Natural killer cell (primary cell): Measurements from ENCODE around the gene DENND1A. TPM values are rescaled to one million over a fixed set of nuclear protein-coding genes. Genes with fewer than 3 reads are reported as not detected.

Experiments
- ATAC-seq, 3 donors: fragments of 150-1000 bp in 2 of 3; fragments of 200-7000 bp in 1 of 3; cut with Tn5 transposase; 1 replicate in 1 of 3; 2 replicates in 2 of 3; pipeline ENCODE4 v1.10.0; 2021; ENCODE audit warnings: mild to moderate bottlenecking in 2 of 3, moderate library complexity in 2 of 3
- DNase-seq, 2 donors: peaks; one replicate each; pipeline versions ENCODE4 v3.0.0 to v3.0.0-alpha.2; 2013 to 2021; ENCODE audit warnings: mixed read lengths in 1 of 2
- H3K27ac ChIP-seq: one replicate; pipeline ENCODE4 v1.5.1; 2013; ENCODE audit warnings: mild to moderate bottlenecking, low read length
- H3K27me3 ChIP-seq: one replicate; pipeline ENCODE4 v1.6.1; 2013; ENCODE audit warnings: low read length; ENCODE audit not compliant: control insufficient read depth, insufficient read depth
- H3K36me3 ChIP-seq: one replicate; pipeline ENCODE4 v1.6.1; 2013; ENCODE audit warnings: low read length; ENCODE audit not compliant: control insufficient read depth, insufficient read depth
- H3K4me1 ChIP-seq: one replicate; pipeline ENCODE4 v1.6.1; 2013; ENCODE audit warnings: low read length; ENCODE audit not compliant: control insufficient read depth, insufficient read depth
- H3K4me3 ChIP-seq: one replicate; pipeline ENCODE4 v1.5.1; 2013; ENCODE audit warnings: low read length
- H3K9me3 ChIP-seq: one replicate; pipeline ENCODE4 v1.6.1; 2013; ENCODE audit warnings: low read length; ENCODE audit not compliant: control insufficient read depth, insufficient read depth
- H3K27ac Mint-ChIP-seq, 2 donors: one replicate each; pipeline ENCODE4 v1.8.0; 2022; ENCODE audit warnings: mild to moderate bottlenecking in 2 of 2, mixed read lengths in 2 of 2, moderate library complexity in 1 of 2
- H3K27me3 Mint-ChIP-seq, 2 donors: one replicate each; pipeline ENCODE4 v1.8.0; 2022; ENCODE audit warnings: low read depth in 2 of 2, mixed read lengths in 2 of 2
- H3K36me3 Mint-ChIP-seq: one replicate; pipeline ENCODE4 v1.8.0; 2022; ENCODE audit warnings: mixed read lengths
- H3K4me1 Mint-ChIP-seq, 2 donors: one replicate each; pipeline ENCODE4 v1.8.0; 2022; ENCODE audit warnings: mixed read lengths in 2 of 2
- H3K4me3 Mint-ChIP-seq: one replicate; pipeline ENCODE4 v1.8.0; 2022; ENCODE audit warnings: mild to moderate bottlenecking, moderate library complexity, mixed read lengths
- H3K9me3 Mint-ChIP-seq, 2 donors: one replicate each; pipeline ENCODE4 v1.8.0; 2022; ENCODE audit warnings: mixed read lengths in 2 of 2
- WGBS: methylation state at CpG from one replicate; pipeline ENCODE4 v1.1.7; 2013; ENCODE audit warnings: missing lambda C conversion rate; ENCODE audit not compliant: insufficient coverage; 5-methylcytosine and 5-hydroxymethylcytosine counted together
- intact Hi-C: fragments of 100-400 bp; cut with micrococcal nuclease; formaldehyde crosslinking; loops from one replicate; pipeline ENCODE4 v1.14.2; 2022
- total RNA-seq, 4 donors: library from RNA; stranded (reverse); fragments of 120-200 nt in 1 of 4; gene quantifications; one replicate each; pipeline versions ENCODE4 v1.2.3 to v1.2.4, GENCODE V29; 2013 to 2022
- TF ChIP-seq, protein P1 (sequence below): fragments of 200-600 bp; IDR thresholded peaks from one replicate; pipeline ENCODE4 v1.8.0; 2022; ENCODE audit warnings: antibody characterized with exemption

Gene DENND1A
- total RNA-seq, 3 donors from 2014 or later (not counting 1 experiment from before 2014, with no cell fraction given) = 27.8 to 37.6 (median 30.9) TPM

DNA sequence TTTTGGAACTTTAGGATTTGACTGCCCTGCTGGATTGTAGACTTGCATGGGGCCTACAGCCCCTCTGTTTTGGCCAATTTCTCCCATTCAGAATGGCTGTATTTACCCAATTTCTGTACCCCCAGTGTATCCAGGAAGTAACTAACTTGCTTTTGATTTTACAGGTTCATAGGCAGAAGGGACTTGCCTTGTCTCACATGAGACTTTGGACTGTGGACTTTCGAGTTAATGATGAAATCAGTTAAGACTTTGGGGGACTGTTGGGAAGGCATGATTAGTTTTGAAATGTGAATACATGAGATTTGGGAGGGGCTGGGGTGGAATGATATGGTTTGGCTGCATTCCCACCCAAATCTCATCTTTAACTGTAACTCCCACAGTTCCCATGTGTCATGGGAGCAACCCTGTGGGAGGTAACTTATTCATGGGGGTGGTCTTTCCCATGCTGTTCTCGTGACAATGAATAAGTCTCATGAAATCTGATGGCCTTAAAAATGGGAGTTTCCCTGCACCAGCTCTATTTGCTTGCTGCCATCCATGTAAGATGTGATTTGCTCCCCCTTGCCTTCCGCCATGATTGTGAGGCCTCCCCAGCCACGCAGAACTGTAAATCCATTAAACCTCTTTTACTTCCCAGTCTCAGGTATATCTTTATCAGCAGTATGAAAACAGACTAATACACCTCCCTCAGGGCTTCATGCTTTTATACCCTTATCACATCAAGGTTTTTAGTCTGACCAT, 206.6 kb downstream of the DENND1A start:
- 93% methylated on average over 4 of the region's 4 CpGs for WGBS
- no peaks in the 10 kb centered on the region for H3K4me1 ChIP-seq
- intact Hi-C loops = no loop called here

DNA sequence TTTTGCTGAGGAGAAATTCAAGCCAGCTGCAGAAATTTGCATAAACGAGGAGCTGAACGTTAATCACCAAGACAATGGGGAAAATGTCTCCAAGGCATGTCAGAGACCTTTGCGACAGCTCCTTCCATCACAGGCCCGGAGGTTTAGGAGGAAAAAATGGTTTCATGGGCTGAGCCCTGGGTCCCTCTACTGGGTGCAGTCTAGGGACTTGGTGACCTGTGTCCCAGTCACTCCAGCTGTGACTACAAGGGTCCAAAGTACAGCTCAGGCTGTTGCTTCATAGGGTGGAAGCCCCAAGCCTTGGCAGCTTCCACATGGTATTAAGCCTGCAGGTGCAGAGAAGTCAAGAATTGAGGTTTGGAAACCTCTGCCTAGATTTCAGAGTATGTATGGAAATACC, 207.5 kb downstream of the DENND1A start:
- H3K36me3 ChIP-seq = no peaks in the 10 kb centered on the region
- peaks cover 13 to 14% of the 10 kb centered on the region in 2 donors for H3K4me1 Mint-ChIP-seq
- WGBS = 99% methylated on average over 4 of the region's 4 CpGs
- H3K4me1 ChIP-seq = no peaks in the 10 kb centered on the region
- no peak overlapping the region for H3K27ac Mint-ChIP-seq
- ATAC-seq = no peak
- peaks cover 6% of the 10 kb centered on the region for H3K36me3 Mint-ChIP-seq
- intact Hi-C loops = no loop called here
- no peaks in the 10 kb centered on the region for H3K27me3 ChIP-seq
- TF ChIP-seq, protein P1, sequence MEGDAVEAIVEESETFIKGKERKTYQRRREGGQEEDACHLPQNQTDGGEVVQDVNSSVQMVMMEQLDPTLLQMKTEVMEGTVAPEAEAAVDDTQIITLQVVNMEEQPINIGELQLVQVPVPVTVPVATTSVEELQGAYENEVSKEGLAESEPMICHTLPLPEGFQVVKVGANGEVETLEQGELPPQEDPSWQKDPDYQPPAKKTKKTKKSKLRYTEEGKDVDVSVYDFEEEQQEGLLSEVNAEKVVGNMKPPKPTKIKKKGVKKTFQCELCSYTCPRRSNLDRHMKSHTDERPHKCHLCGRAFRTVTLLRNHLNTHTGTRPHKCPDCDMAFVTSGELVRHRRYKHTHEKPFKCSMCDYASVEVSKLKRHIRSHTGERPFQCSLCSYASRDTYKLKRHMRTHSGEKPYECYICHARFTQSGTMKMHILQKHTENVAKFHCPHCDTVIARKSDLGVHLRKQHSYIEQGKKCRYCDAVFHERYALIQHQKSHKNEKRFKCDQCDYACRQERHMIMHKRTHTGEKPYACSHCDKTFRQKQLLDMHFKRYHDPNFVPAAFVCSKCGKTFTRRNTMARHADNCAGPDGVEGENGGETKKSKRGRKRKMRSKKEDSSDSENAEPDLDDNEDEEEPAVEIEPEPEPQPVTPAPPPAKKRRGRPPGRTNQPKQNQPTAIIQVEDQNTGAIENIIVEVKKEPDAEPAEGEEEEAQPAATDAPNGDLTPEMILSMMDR = no peak
- H3K4me3 Mint-ChIP-seq = no peak overlapping the region
- no peak overlapping the region for H3K4me3 ChIP-seq
- DNase-seq = no peak
- no peaks in the 10 kb centered on the region for H3K27me3 Mint-ChIP-seq
- no peaks in the 10 kb centered on the region for H3K9me3 Mint-ChIP-seq
- H3K9me3 ChIP-seq = peaks cover 9% of the 10 kb centered on the region
- no peak overlapping the region for H3K27ac ChIP-seq

More for the DNA sequence above, 206.6 kb downstream of the DENND1A start:
- Mint-ChIP-seq H3K36me3 (peaks cover 6% of the 10 kb centered on the region), H3K27ac (no peak overlapping the region), H3K4me3 (no peak overlapping the region), H3K27me3 (no peaks in the 10 kb centered on the region), H3K9me3 (no peaks in the 10 kb centered on the region), H3K4me1 (peaks cover 7 to 9% of the 10 kb centered on the region in 2 donors)
- H3K4me3 ChIP-seq = no peak overlapping the region
- no peak for ATAC-seq
- no peak for DNase-seq
- no peak overlapping the region for H3K27ac ChIP-seq
- H3K9me3 ChIP-seq = peaks cover 9% of the 10 kb centered on the region
- TF ChIP-seq, protein P1 = no peak
- H3K27me3 ChIP-seq = no peaks in the 10 kb centered on the region
- no peaks in the 10 kb centered on the region for H3K36me3 ChIP-seq

DNA sequence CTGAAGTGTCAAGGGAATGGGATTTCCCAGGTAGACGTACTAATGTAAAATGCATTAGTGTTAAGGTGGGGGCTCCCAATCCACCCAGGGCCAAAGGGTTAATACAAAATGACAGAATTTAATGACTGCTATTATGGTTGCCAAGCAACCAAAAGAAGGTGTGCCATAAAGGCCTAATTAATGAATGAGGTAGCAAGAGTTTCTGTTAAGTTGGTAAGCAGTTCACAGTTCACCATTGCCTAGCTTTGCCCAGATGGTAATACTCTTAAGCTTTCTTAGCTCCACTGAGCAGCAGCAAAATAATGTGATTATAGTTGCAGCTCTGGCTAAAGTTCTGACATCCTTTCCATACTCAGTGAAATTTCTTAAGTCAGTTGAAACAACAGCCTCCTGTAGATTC, 211.7 kb downstream of the DENND1A start:
- H3K4me1 Mint-ChIP-seq = peaks cover 9 to 13% of the 10 kb centered on the region in 2 donors
- Histone ChIP-seq H3K36me3 (no peaks in the 10 kb centered on the region), H3K4me1 (no peaks in the 10 kb centered on the region), H3K9me3 (peaks cover 9% of the 10 kb centered on the region), H3K4me3 (no peak overlapping the region), H3K27ac (no peak overlapping the region), H3K27me3 (no peaks in the 10 kb centered on the region)
- no peak overlapping the region for H3K27ac Mint-ChIP-seq
- no peaks in the 10 kb centered on the region for H3K27me3 Mint-ChIP-seq
- H3K36me3 Mint-ChIP-seq = peaks cover 6% of the 10 kb centered on the region
- TF ChIP-seq, protein P1 = no peak
- ATAC-seq (no peak), DNase-seq (no peak)
- no peak overlapping the region for H3K4me3 Mint-ChIP-seq
- intact Hi-C loops = no loop called here
- no peaks in the 10 kb centered on the region for H3K9me3 Mint-ChIP-seq
- 95% methylated on average over 1 of the region's 1 CpG for WGBS
